HepG2 (cell line): ENCODE data around the gene ADI1. TPM values are rescaled to one million over a fixed set of nuclear protein-coding genes. Genes with fewer than 3 reads are reported as not detected.
A peak's percentile ranks its signal among the peaks of the same experiment; 100 is the strongest.

Experiments
- AGO1 ChIP-seq: fragments of 200-400 bp; formaldehyde crosslinking; IDR thresholded peaks from 2 replicates; pipeline ENCODE4 v1.6.1; 2017; ENCODE audit warnings: mild to moderate bottlenecking, low read depth, low read length, moderate library complexity; ENCODE audit not compliant: poor library complexity, severe bottlenecking
- BRD4 ChIP-seq: sonication (generic); formaldehyde crosslinking; IDR thresholded peaks from 2 replicates; pipeline ENCODE4 v1.4.0; 2020; ENCODE audit warnings: missing genetic modification reagents
- DBP ChIP-seq: sonication (generic); formaldehyde crosslinking; IDR thresholded peaks from 2 replicates; pipeline ENCODE4 v1.4.0; 2020; ENCODE audit warnings: missing genetic modification reagents; ENCODE audit errors: not compliant biosample characterization
- DMAP1 ChIP-seq: IDR thresholded peaks from 2 replicates; pipeline ENCODE4 v1.6.1; 2016
- E2F1 ChIP-seq: sonication (generic); formaldehyde crosslinking; IDR thresholded peaks from 2 replicates; pipeline ENCODE4 v1.5.0; 2020; ENCODE audit warnings: missing genetic modification reagents
- IKZF5 ChIP-seq: IDR thresholded peaks from 2 replicates; pipeline ENCODE4 v1.6.1; 2018; ENCODE audit warnings: missing genetic modification reagents, mild to moderate bottlenecking, missing compliant biosample characterization
- PCBP2 ChIP-seq: fragments of 200-400 bp; formaldehyde crosslinking; optimal IDR thresholded peaks from 2 replicates; pipeline ENCODE3; 2018; ENCODE audit warnings: low read length, low read depth; ENCODE audit not compliant: poor library complexity, severe bottlenecking
- SMAD3 ChIP-seq: sonication (generic); formaldehyde crosslinking; IDR thresholded peaks from 2 replicates; pipeline ENCODE4 v1.4.0; 2020; ENCODE audit warnings: missing genetic modification reagents
- THAP9 ChIP-seq: sonication (generic); formaldehyde crosslinking; IDR thresholded peaks from 2 replicates; pipeline ENCODE4; 2020; ENCODE audit warnings: missing genetic modification reagents, mild to moderate bottlenecking, borderline replicate concordance
- ZBTB34 ChIP-seq: sonication (generic); formaldehyde crosslinking; IDR thresholded peaks from 2 replicates; pipeline ENCODE4 v1.8.0; 2022; ENCODE audit warnings: mild to moderate bottlenecking, missing genetic modification reagents
- polyA plus RNA-seq, 8 experiments: library from polyadenylated mRNA; depleted of rRNA in 3 of 8; stranded (reverse) in 7 of 8; unstranded in 1 of 8; fragments of >200 nt; fragmentation: Illumina TruSeq in 4 of 8; extraction: Trizol in 4 of 8; gene quantifications; 2 replicates each; pipeline versions ENCODE4 v1.2.1 to v1.2.3, GENCODE V29; 2011 to 2016; ENCODE audit warnings: low read depth in 4 of 8, missing spikeins in 1 of 8, mixed read lengths in 1 of 8; ENCODE audit not compliant: insufficient read depth in 1 of 8
- total RNA-seq, 5 experiments: library from RNA; depleted of rRNA; stranded (reverse); fragments of >200 nt; fragmentation: Illumina TruSeq; extraction: Trizol; gene quantifications; 2 replicates each; pipeline ENCODE4 v1.2.3, GENCODE V29; 2016; ENCODE audit warnings: low read depth in 1 of 5

The ADI1 gene
- total and polyA plus RNA-seq, 2 of the 13 experiments (the other 11 are each of a cell fraction or from before 2014, with no cell fraction given): 28.7 to 123 TPM

- TF ChIP-seq DBP (CRISPR knock-in tag) (no peak), BRD4 (0 out of 2 replicates have a peak, but pooled peaks have one; percentile 70), DMAP1 (CRISPR knock-in tag) (no peak; the same call in 1 of the 2 replicates), E2F1 (no peak), AGO1 (no peak), THAP9 (CRISPR knock-in tag) (no peak), SMAD3 (CRISPR knock-in tag) (peak; percentile 81), ZBTB34 (CRISPR knock-in tag) (no peak), PCBP2 (no peak), IKZF5 (peak; percentile 91)
These were observed 53.4 kb downstream of the ADI1 start (continued) for GRCh38 chr2:3465844-3466481.
